Measurements from ENCODE around the gene ERI3.

DNA sequence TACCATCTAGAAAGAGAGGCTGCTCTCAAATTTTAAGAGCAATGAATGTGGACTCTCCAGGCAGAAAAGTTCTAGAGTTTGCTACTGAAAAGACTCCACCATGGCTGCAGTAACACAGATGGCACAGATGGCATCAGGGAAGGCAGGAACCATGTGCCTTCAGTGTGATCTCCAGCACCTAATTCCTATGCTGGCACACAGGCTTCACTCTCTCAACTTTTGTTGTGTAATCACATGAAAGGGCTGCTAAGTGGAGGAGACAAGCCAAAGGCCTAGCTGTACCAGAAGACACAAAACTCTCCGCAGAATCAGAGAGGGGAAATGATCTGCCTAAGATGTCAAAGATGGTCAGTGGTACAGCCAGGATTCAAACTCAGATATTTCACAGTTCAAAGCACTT lies 31.1 kb downstream of the ERI3 start:
- TF ChIP-seq, protein P1, sequence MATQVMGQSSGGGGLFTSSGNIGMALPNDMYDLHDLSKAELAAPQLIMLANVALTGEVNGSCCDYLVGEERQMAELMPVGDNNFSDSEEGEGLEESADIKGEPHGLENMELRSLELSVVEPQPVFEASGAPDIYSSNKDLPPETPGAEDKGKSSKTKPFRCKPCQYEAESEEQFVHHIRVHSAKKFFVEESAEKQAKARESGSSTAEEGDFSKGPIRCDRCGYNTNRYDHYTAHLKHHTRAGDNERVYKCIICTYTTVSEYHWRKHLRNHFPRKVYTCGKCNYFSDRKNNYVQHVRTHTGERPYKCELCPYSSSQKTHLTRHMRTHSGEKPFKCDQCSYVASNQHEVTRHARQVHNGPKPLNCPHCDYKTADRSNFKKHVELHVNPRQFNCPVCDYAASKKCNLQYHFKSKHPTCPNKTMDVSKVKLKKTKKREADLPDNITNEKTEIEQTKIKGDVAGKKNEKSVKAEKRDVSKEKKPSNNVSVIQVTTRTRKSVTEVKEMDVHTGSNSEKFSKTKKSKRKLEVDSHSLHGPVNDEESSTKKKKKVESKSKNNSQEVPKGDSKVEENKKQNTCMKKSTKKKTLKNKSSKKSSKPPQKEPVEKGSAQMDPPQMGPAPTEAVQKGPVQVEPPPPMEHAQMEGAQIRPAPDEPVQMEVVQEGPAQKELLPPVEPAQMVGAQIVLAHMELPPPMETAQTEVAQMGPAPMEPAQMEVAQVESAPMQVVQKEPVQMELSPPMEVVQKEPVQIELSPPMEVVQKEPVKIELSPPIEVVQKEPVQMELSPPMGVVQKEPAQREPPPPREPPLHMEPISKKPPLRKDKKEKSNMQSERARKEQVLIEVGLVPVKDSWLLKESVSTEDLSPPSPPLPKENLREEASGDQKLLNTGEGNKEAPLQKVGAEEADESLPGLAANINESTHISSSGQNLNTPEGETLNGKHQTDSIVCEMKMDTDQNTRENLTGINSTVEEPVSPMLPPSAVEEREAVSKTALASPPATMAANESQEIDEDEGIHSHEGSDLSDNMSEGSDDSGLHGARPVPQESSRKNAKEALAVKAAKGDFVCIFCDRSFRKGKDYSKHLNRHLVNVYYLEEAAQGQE (IDR thresholded peaks at IDR 0.05; ENCODE audit: insufficient read depth in 1 of 2, low read depth in 2 of 2, low read length in 1 of 2): no peak
- TF ChIP-seq, protein P2, sequence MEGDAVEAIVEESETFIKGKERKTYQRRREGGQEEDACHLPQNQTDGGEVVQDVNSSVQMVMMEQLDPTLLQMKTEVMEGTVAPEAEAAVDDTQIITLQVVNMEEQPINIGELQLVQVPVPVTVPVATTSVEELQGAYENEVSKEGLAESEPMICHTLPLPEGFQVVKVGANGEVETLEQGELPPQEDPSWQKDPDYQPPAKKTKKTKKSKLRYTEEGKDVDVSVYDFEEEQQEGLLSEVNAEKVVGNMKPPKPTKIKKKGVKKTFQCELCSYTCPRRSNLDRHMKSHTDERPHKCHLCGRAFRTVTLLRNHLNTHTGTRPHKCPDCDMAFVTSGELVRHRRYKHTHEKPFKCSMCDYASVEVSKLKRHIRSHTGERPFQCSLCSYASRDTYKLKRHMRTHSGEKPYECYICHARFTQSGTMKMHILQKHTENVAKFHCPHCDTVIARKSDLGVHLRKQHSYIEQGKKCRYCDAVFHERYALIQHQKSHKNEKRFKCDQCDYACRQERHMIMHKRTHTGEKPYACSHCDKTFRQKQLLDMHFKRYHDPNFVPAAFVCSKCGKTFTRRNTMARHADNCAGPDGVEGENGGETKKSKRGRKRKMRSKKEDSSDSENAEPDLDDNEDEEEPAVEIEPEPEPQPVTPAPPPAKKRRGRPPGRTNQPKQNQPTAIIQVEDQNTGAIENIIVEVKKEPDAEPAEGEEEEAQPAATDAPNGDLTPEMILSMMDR (IDR thresholded peaks at IDR 0.05): no peak
- TF ChIP-seq TCF7L2 (IDR thresholded peaks at IDR 0.05; ENCODE audit: low read depth, low read length): no peak
- no peak for TF ChIP-seq POLR2AphosphoS5 (IDR thresholded peaks at IDR 0.05; ENCODE audit: low read depth, low read length)
